Testis (tissue), 3 donors: ENCODE measurements around the gene CABP2. TPM values are rescaled to one million over a fixed set of nuclear protein-coding genes. Genes with fewer than 3 reads are reported as not detected.
"Not testable (repeated sequence)": the region's sequence is repeated elsewhere in the genome, so short reads cannot be mapped to it uniquely, and the experiment has no call there.

ENCODE experiments used
- DNase-seq: peaks from one replicate; pipeline ENCODE4 v3.0.0-alpha.2; 2019
- H3K27ac ChIP-seq, 2 donors: fragments of 200-600 bp; sonication (generic); one replicate each; pipeline ENCODE4 v1.5.1; 2019
- H3K27me3 ChIP-seq: fragments of 200-600 bp; sonication (generic); one replicate; pipeline ENCODE4 v1.5.1; 2019
- H3K36me3 ChIP-seq: fragments of 200-600 bp; sonication (generic); one replicate; pipeline ENCODE4 v1.5.1; 2017; ENCODE audit warnings: low read depth; ENCODE audit errors: missing control alignments
- H3K4me1 ChIP-seq: fragments of 200-600 bp; sonication (generic); one replicate; pipeline ENCODE4 v1.5.1; 2019
- H3K4me3 ChIP-seq, 2 donors: fragments of 200-600 bp; sonication (generic); one replicate each; pipeline ENCODE4 v1.5.1; 2017 to 2019
- H3K9me3 ChIP-seq: fragments of 200-600 bp; sonication (generic); one replicate; pipeline ENCODE4 v1.5.1; 2017
- CTCF ChIP-seq, 3 experiments: fragments of 450-650 bp in 2 of 3; fragments of 200-600 bp in 1 of 3; sonication (generic) in 1 of 3; IDR thresholded peaks; one replicate each; pipeline ENCODE4 v1.5.1; 2016 to 2019; ENCODE audit warnings: antibody characterized with exemption in 3 of 3, mild to moderate bottlenecking in 2 of 3, moderate library complexity in 1 of 3
- POLR2A ChIP-seq: fragments of 450-650 bp; IDR thresholded peaks from one replicate; pipeline ENCODE4 v1.6.1; 2017; ENCODE audit warnings: antibody characterized with exemption, mild to moderate bottlenecking, moderate library complexity
- WGBS, 2 donors: methylation state at CpG; one replicate each; pipeline ENCODE4 v1.1.5; 2018; 5-methylcytosine and 5-hydroxymethylcytosine counted together
- intact Hi-C: fragments of 100-400 bp; cut with DNase I; formaldehyde crosslinking; loops from one replicate; pipeline ENCODE4 v1.15.1; 2023; ENCODE audit warnings: low total_unique reads
- polyA plus RNA-seq: library from polyadenylated mRNA; stranded (reverse); fragments of 350-450 nt; fragmentation: Illumina TruSeq; extraction: RNeasy Lipid Tissue Mini Kit (QIAGEN cat#74804); gene quantifications from one replicate; pipeline ENCODE4 v1.2.3, GENCODE V29; 2014; ENCODE audit warnings: low read depth, low replicate concordance; ENCODE audit not compliant: insufficient read depth
- total RNA-seq, 2 donors: library from RNA; depleted of rRNA; stranded (reverse); fragments of >200 nt; gene quantifications; one replicate each; pipeline ENCODE4 v1.2.3, GENCODE V29; 2016

CABP2 gene
- total and polyA plus RNA-seq, 3 donors from 2014 or later: not detected

GRCh38 chr11:67556244-67556643 is 33.0 kb upstream of the CABP2 start:
- no peaks in the 10 kb centered on the region for H3K4me1 ChIP-seq
- H3K36me3 ChIP-seq: no peaks in the 10 kb centered on the region
- intact Hi-C loops: no loop called here
- H3K27me3 ChIP-seq: no peaks in the 10 kb centered on the region
- no peak for DNase-seq
- WGBS, 2 donors: 76 to 86% methylated on average over 3 of the region's 3 CpGs
- no peak overlapping the region for H3K4me3 ChIP-seq
- no peak overlapping the region for H3K27ac ChIP-seq
- H3K9me3 ChIP-seq: no peaks in the 10 kb centered on the region
- TF ChIP-seq CTCF (IDR thresholded peaks at IDR 0.05) (no peak), POLR2A (no peak)

- H3K4me3 ChIP-seq, intact Hi-C loops, H3K4me1 ChIP-seq, H3K9me3 ChIP-seq, H3K36me3 ChIP-seq, DNase-seq, H3K27ac ChIP-seq, H3K27me3 ChIP-seq: not testable (repeated sequence)
Measured at GRCh38 chr11:67551697-67552096, 28.5 kb upstream of the CABP2 start.

- H3K36me3 ChIP-seq: no peaks in the 10 kb centered on the region
Measured at GRCh38 chr11:67551127-67551526, 27.9 kb upstream of the CABP2 start.

GRCh38 chr11:67548555-67549110 is 25.4 kb upstream of the CABP2 start:
- 94 to 95% methylated on average over 9 of the region's 9 CpGs for WGBS, 2 donors
- Histone ChIP-seq H3K4me3 (no peak overlapping the region), H3K36me3 (no peaks in the 10 kb centered on the region), H3K4me1 (peaks cover 5% of the 10 kb centered on the region), H3K27ac (no peak overlapping the region), H3K9me3 (no peaks in the 10 kb centered on the region), H3K27me3 (no peaks in the 10 kb centered on the region)
- intact Hi-C loops: no loop called here
- TF ChIP-seq POLR2A (no peak), CTCF (IDR thresholded peaks at IDR 0.05) (no peak)
- no peak for DNase-seq

More at GRCh38 chr11:67551127-67551526, 27.9 kb upstream of the CABP2 start:
- intact Hi-C loops: no loop called here
- Histone ChIP-seq H3K27me3 (no peaks in the 10 kb centered on the region), H3K4me1 (no peaks in the 10 kb centered on the region), H3K27ac (no peak overlapping the region), H3K9me3 (no peaks in the 10 kb centered on the region), H3K4me3 (no peak overlapping the region)
- no peak for DNase-seq
- TF ChIP-seq POLR2A: no peak
- TF ChIP-seq CTCF (IDR thresholded peaks at IDR 0.05): no peak

GRCh38 chr11:67548112-67548511 is 24.9 kb upstream of the CABP2 start:
- intact Hi-C loops, H3K36me3 ChIP-seq: not testable (repeated sequence)

GRCh38 chr11:67545280-67545679 is 22.0 kb upstream of the CABP2 start:
- no peak overlapping the region for H3K27ac ChIP-seq
- H3K36me3 ChIP-seq: no peaks in the 10 kb centered on the region
- no peaks in the 10 kb centered on the region for H3K9me3 ChIP-seq
- no peak overlapping the region for H3K4me3 ChIP-seq
- TF ChIP-seq CTCF (IDR thresholded peaks at IDR 0.05) (no peak), POLR2A (no peak)
- peaks cover 5% of the 10 kb centered on the region for H3K4me1 ChIP-seq
- WGBS, 2 donors: 53 to 63% methylated on average over 5 to 8 of the region's 8 CpGs
- no peak for DNase-seq
- intact Hi-C loops: no loop called here
- H3K27me3 ChIP-seq: no peaks in the 10 kb centered on the region

More at GRCh38 chr11:67548112-67548511, 24.9 kb upstream of the CABP2 start:
- not testable (repeated sequence) for H3K4me1 ChIP-seq, H3K4me3 ChIP-seq, DNase-seq, H3K27me3 ChIP-seq, H3K27ac ChIP-seq, H3K9me3 ChIP-seq
- WGBS, 2 donors: 92 to 94% methylated on average over 4 of the region's 4 CpGs
